Neural cell (in vitro differentiated cells): Measurements from ENCODE around the gene CCDC152.

Experiments used
- EP300 ChIP-seq: fragments of 450-650 bp; conservative IDR thresholded peaks from 2 replicates; pipeline ENCODE4 v1.6.1; 2014; ENCODE audit warnings: antibody characterized with exemption, mild to moderate bottlenecking, moderate library complexity; ENCODE audit not compliant: poor library complexity, severe bottlenecking
- EZH2 ChIP-seq: fragments of 200-600, 300-800 bp; shearing (Covaris generic), sonication (generic); IDR thresholded peaks from 2 replicates; pipeline ENCODE4 v1.6.1; 2014; ENCODE audit warnings: antibody characterized with exemption, low read length, borderline replicate concordance, mild to moderate bottlenecking; ENCODE audit not compliant: insufficient read depth, poor library complexity, severe bottlenecking
- MXI1 ChIP-seq: fragments of 450-650 bp; conservative IDR thresholded peaks from 2 replicates; pipeline ENCODE4 v1.6.1; 2014; ENCODE audit warnings: antibody characterized with exemption, mild to moderate bottlenecking; ENCODE audit not compliant: poor library complexity, severe bottlenecking
- POLR2AphosphoS5 ChIP-seq: IDR thresholded peaks from 2 replicates; pipeline ENCODE4 v1.6.1; 2012
- RAD21 ChIP-seq: fragments of 450-650 bp; conservative IDR thresholded peaks from 2 replicates; pipeline ENCODE4 v1.6.1; 2014; ENCODE audit warnings: antibody characterized with exemption, mild to moderate bottlenecking, moderate library complexity
- SMC3 ChIP-seq: fragments of 450-650 bp; conservative IDR thresholded peaks from 2 replicates; pipeline ENCODE4 v1.6.1; 2014; ENCODE audit warnings: antibody characterized with exemption, mild to moderate bottlenecking, moderate library complexity; ENCODE audit not compliant: poor library complexity
- TAF1 ChIP-seq: IDR thresholded peaks from 2 replicates; pipeline ENCODE4 v1.6.1; 2012; ENCODE audit warnings: low read depth
- TF ChIP-seq, protein P1 (sequence below): fragments of 450-650 bp; IDR thresholded peaks from 2 replicates; pipeline ENCODE4 v1.5.1; 2014; ENCODE audit warnings: antibody characterized with exemption, mild to moderate bottlenecking, moderate library complexity; ENCODE audit not compliant: poor library complexity, severe bottlenecking
- TF ChIP-seq, protein P2 (sequence below): IDR thresholded peaks from 2 replicates; pipeline ENCODE4 v1.6.1; 2012; ENCODE audit warnings: borderline replicate concordance

DNA sequence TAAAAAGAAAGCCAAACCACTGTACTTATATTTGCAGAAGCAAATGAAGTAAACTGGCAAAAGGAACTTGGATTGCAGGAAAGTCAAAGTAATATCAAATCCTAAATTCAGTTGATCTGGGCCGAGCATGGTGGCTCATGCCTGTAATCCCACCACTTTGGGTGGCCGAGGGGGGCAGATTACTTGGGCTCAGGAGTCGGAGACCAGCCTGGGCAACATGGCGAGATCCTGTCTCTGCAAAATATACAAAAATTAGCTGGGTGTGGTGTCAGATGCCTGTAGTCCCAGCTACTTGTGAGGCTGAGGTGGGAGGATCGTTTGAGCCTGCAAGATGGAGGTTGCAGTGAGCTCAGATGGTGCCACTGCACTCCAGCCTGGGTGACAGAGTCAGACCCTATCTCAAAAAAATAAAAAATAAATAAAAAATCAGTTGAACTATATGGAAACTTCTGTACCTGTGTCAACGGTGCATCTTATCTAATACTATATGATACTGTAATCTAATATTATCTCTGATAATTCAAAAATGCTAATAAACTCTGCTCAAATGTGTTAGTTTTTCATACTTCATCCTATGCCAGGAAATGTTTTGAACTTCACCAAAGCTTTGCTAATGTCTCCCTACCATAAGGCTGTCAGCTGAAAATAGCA is 45.0 kb downstream of the CCDC152 start:
- TF ChIP-seq, protein P1, sequence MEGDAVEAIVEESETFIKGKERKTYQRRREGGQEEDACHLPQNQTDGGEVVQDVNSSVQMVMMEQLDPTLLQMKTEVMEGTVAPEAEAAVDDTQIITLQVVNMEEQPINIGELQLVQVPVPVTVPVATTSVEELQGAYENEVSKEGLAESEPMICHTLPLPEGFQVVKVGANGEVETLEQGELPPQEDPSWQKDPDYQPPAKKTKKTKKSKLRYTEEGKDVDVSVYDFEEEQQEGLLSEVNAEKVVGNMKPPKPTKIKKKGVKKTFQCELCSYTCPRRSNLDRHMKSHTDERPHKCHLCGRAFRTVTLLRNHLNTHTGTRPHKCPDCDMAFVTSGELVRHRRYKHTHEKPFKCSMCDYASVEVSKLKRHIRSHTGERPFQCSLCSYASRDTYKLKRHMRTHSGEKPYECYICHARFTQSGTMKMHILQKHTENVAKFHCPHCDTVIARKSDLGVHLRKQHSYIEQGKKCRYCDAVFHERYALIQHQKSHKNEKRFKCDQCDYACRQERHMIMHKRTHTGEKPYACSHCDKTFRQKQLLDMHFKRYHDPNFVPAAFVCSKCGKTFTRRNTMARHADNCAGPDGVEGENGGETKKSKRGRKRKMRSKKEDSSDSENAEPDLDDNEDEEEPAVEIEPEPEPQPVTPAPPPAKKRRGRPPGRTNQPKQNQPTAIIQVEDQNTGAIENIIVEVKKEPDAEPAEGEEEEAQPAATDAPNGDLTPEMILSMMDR: no peak
- TF ChIP-seq RAD21 (no peak), TAF1 (no peak), EP300 (no peak), POLR2AphosphoS5 (no peak), SMC3 (no peak), EZH2 (no peak), MXI1 (no peak)
- TF ChIP-seq, protein P2, sequence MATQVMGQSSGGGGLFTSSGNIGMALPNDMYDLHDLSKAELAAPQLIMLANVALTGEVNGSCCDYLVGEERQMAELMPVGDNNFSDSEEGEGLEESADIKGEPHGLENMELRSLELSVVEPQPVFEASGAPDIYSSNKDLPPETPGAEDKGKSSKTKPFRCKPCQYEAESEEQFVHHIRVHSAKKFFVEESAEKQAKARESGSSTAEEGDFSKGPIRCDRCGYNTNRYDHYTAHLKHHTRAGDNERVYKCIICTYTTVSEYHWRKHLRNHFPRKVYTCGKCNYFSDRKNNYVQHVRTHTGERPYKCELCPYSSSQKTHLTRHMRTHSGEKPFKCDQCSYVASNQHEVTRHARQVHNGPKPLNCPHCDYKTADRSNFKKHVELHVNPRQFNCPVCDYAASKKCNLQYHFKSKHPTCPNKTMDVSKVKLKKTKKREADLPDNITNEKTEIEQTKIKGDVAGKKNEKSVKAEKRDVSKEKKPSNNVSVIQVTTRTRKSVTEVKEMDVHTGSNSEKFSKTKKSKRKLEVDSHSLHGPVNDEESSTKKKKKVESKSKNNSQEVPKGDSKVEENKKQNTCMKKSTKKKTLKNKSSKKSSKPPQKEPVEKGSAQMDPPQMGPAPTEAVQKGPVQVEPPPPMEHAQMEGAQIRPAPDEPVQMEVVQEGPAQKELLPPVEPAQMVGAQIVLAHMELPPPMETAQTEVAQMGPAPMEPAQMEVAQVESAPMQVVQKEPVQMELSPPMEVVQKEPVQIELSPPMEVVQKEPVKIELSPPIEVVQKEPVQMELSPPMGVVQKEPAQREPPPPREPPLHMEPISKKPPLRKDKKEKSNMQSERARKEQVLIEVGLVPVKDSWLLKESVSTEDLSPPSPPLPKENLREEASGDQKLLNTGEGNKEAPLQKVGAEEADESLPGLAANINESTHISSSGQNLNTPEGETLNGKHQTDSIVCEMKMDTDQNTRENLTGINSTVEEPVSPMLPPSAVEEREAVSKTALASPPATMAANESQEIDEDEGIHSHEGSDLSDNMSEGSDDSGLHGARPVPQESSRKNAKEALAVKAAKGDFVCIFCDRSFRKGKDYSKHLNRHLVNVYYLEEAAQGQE: no peak
